ENCODE data around the gene BMPR1B.

The BMPR1B gene

DNA sequence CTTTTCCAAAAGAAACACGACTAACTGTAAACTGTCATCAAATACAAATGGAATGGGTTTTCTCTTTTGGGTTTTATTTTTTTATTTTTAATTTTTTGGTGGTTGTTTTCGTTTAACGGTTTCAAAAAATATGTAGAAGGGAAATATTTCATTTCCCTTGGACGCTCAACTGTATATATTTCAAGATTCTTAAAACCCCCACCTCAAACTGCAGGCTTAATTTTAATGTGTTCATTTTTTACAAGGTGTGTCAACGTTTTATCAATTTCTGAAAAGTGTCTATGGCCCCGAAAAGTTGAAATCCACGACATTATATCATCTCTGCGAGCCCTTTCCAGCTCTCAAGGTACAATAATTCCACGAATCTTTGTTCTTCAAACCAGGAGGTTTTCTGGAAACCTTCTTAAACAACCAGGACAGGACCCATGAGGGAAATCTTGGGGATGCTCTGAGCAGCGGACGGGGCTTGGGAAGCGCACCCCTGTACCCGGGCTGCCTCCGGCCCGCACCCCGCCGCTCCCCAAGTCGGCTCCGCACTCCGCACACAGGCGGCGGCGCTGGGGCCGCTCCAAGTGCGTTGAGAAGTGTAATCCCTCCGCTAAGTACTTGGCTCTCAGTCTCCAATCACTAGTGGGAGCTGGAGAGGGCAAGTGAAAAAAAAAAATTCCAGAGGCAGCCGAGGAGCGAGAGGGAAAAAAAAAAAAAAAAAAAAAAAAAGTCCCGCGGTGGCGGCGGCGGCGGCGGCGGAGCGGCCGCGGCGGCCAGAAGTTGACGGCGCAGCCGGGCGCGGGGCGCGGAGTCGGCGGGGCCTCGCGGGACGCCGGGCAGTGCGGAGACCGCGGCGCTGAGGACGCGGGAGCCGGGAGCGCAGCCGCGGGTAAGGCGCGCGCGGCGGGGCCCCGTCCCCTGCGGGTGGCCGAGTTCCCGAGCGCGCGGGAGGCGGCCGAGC is at the start of gene BMPR1B:
Gene BMPR1B (plus strand): TSS at position 764 of the 949 bp plus-strand sequence. CDS start 346,470 bp downstream, outside the sequence.
- DNase-seq = no peak

DNA sequence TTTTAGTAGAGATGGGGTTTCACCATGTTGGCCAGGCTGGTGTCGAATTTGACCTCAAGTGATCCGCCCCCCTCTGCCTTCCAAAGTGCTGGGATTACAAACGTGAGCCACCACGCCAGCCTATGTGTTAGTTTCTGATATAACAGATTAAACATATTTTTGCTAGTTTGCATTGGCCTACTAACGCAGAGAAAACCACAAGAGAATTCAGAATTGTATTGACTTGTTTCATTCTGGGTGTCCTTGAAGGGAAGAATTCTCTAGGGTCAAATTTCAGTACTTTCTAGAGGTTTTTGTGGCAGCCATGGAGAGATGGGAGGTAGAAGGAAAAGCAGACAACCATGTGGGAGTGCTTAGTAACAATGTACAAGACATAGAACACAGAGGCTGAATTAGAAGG is 46.1 kb upstream of the BMPR1B start:
- no peak for DNase-seq

DNA sequence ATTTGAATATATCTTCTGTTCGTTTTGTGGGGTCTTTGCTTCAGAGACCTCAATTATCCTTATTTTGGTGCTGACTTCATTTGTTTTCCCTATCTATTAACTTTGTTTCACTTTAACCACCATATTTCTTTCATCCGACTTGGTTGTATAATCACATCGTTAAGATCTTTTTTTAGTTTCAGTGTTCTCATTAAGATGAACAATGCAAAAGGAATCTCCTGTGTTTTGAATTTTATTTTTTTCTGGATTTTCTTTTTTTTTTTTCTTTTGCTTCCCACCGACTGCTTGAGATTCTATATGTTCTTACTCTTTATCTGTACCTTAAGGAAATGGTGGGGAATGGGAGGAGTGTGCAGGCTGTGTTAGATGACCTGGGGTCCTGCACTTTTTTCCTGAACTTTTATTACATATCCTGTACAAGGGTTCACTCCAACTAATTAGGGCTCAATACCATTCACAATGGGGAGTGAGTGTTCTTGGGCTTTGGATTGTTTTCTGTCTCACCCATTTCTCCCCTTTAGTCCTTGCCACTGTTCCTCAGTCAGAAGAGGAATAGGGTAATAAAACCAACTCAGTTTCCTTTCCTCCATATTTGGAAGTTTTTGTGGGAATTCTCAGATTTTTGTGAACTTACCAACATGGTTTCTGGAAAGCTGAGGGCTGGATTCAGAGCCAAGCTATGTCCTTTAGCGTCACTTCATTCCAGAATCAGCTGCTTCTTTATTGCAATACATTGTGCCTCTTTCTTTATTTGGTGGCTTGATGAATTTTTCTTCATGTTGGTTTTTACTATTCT is 43.2 kb upstream of the BMPR1B start:
- DNase-seq = no peak

DNA sequence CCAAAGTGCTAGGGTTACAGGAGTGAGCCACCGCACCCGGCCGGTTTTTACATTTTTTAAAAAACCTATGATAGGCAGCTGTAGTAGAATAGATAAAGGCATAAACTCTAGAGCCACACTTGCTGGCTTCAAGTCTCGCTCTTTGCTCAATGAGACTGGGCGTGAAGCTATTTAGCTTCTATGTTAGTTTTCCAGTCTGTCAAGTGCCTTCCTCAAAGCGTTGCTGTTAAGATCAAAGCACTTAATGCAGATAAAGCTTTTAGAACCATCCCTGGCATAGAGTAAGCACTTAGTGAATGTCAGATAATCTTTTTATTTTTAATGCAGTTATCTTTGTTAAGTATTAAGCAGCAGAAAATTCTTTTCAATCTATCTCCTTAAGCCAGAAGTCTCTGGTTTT is 42.0 kb upstream of the BMPR1B start:
- no peak for DNase-seq

GRCh38 chr4:94721310-94721709 is 36.4 kb upstream of the BMPR1B start:
- no peak for DNase-seq

GRCh38 chr4:94722270-94722669 is 35.5 kb upstream of the BMPR1B start:
- no peak for DNase-seq

GRCh38 chr4:94722748-94723147 is 35.0 kb upstream of the BMPR1B start:
- no peak for DNase-seq

DNA sequence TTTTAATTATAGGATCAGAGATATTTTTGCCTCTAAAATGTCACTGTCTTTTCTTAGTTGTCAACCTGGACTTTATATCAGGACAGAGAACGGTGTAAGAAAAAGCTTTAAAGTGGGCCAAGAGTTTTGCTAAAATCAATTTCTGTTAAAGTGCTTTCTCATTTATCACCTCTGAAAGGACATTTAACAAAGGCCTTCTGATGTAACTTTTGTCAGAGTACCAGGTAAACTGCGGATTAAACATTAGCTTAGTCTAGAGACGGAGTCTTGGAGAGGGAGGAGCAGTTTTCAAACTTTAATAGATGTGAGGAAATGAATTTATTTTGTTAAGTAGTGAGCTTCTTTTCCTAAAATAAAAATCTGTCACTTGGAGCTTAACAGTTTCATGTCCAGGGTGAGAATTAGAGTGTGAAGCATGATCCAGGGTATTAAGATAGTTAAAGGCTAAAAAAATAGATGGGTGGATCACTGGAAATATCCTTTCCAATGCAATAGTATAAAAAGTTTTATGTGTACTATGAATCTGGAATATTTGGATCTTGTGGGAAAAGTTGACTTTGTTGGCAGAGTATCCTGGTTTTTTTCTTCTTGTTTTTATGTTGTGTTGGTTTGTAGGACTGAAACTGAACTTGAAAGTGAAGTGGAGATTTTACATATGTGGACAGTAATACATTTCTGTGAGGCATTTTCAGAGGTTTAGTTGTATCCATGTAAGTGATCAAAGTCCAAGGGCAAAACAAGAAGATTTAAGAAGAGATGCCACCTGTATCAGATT is 33.6 kb upstream of the BMPR1B start:
- DNase-seq = no peak

DNA sequence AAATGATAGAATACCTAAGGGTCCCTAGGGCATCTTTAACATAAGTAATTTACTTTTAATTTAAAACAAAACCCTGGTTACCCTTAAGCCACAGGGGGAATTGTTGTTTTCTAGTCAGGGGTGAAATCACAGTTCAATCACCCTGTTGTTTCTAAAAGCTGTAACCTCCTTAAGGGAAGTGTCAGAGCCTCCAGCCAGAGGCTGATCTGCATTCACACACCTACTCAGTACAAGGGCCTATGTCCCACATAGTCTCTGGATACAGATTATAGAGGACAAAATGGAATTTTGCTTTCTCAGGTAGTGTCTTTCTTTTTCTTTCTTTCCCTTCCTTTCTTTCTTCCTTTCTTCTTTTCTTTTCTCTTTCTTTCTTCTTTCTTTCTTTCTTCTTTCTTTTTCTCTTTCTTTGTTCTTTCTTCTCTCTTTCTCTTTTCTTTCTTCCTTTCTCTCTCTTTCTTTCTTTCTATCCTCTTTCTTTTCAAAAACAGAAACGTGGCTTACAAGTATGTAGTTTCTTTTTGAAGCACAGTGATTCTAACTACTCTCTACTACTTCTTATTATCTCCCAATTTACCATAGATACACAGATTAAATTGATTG is 31.1 kb upstream of the BMPR1B start:
- DNase-seq = no peak

GRCh38 chr4:94728056-94728766 is 29.5 kb upstream of the BMPR1B start:
- DNase-seq = no peak

DNA sequence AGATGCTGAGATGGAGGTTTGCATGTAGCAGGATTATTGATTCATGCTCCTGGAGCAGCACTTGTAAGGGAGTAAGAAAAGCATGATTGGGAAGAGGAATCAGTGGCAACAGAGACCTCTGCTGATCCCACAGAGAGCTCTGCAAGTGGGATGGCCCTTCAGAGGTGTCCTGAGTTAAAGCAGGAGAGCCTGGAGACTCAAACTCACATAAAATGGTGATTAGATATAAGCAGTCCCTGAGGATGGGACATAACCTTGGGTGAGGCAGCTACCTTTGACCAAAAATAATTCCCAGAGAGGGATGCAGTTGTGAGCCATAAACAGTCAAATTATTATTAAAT is 25.4 kb upstream of the BMPR1B start:
- DNase-seq = no peak

- no peak for DNase-seq
Observed at GRCh38 chr4:94739741-94740140, 18.0 kb upstream of the BMPR1B start.

DNA sequence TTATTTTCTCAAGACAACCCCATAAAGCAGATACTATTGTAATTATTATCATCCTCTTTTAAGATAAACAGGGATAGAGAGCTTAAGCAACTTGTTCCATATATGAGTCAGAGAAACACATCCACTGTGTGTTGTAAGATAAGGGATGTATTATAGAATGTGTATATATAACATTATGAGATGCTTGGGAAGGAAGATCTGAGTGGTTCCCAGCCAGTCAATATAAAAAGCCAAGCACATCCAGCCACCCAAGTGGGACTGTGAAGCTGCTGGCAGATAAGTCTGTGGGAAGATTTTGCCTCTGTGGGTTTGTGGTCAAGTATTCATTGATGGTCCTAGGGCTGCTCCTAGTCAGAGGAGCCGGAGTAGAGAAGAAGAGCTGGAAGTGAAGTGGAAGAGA is 16.5 kb upstream of the BMPR1B start:
- DNase-seq = no peak

- DNase-seq = no peak
Observed at GRCh38 chr4:94743838-94744237, 13.9 kb upstream of the BMPR1B start.

GRCh38 chr4:94744850-94745249 is 12.9 kb upstream of the BMPR1B start:
- no peak for DNase-seq

DNA sequence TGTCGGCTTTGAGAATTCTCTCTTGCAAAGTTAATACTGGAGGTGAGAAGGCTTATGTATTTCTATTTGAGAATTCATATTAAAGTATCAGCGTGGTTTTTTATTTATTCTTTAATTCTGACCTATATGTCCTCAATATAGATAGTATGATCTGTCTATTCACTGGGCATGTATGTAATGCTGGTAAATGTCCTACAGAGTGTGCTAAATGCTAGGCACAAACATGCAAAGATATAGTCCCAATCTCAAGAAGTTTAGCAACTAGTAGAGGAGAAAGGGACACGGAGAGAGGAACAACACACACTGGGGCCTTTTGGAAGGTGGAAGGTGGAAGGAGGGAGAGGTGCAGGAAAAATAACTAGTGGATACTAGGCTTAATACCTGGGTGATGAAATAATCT is 11.0 kb upstream of the BMPR1B start:
- no peak for DNase-seq

- no peak for DNase-seq
Observed at GRCh38 chr4:94758141-94758699, 465 bp downstream of the BMPR1B start.

GRCh38 chr4:94758700-94759399 is 1.1 kb downstream of the BMPR1B start:
- DNase-seq = no peak

DNA sequence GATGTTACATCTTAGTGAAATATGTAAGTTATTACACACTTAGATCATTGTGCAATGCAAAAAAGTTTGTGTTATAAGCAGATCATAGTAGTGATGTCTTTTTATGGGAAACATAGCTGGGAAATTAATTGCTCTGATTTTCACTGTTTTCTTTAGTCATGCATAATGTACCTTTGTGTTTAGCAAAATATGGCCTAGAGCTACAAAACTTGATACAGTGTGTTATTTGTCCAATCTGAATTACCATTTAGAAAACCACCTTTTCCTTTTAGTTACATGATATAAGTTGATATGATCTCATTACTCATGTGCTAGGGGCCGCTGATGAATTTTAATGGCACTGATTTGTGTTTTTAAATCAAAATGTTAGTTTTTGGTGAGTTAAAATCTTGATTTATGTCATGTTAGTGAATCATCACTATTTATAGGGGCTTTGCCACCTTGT is 2.0 kb downstream of the BMPR1B start:
- DNase-seq = no peak

GRCh38 chr4:94762326-94762725 is 4.6 kb downstream of the BMPR1B start:
- DNase-seq = no peak

- DNase-seq = no peak
Observed at GRCh38 chr4:94763005-94763404, 5.2 kb downstream of the BMPR1B start.

All from NCI-H1436 (cell line).